Stomach (tissue), 4 donors: ENCODE results near the gene CAAP1.

Experiments
- EP300 ChIP-seq: sonication (generic); formaldehyde crosslinking; IDR thresholded peaks from one replicate; pipeline ENCODE4 v1.6.1; 2017; ENCODE audit warnings: antibody characterized with exemption
- POLR2A ChIP-seq, 4 donors: fragments of 450-650 bp; IDR thresholded peaks; one replicate each; pipeline ENCODE4 v1.6.1; 2016; ENCODE audit warnings: antibody characterized with exemption in 4 of 4, control low read depth in 2 of 4, mild to moderate bottlenecking in 1 of 4, moderate library complexity in 1 of 4
- POLR2AphosphoS5 ChIP-seq, 3 donors: sonication (generic); formaldehyde crosslinking; IDR thresholded peaks; one replicate each; pipeline ENCODE4 v1.6.1; 2016; ENCODE audit warnings: antibody characterized with exemption in 3 of 3
- TF ChIP-seq, protein P1 (sequence below), 7 experiments: fragments of 450-650 bp in 4 of 7; fragments of 200-600 bp in 3 of 7; sonication (generic) in 3 of 7; IDR thresholded peaks; one replicate each; pipeline ENCODE4 v1.5.1; 2016 to 2019; ENCODE audit warnings: antibody characterized with exemption in 7 of 7, control low read depth in 2 of 7, mild to moderate bottlenecking in 1 of 7

GRCh38 chr9:26870292-26870691, 22.3 kb downstream of the CAAP1 start:
- TF ChIP-seq, protein P1, sequence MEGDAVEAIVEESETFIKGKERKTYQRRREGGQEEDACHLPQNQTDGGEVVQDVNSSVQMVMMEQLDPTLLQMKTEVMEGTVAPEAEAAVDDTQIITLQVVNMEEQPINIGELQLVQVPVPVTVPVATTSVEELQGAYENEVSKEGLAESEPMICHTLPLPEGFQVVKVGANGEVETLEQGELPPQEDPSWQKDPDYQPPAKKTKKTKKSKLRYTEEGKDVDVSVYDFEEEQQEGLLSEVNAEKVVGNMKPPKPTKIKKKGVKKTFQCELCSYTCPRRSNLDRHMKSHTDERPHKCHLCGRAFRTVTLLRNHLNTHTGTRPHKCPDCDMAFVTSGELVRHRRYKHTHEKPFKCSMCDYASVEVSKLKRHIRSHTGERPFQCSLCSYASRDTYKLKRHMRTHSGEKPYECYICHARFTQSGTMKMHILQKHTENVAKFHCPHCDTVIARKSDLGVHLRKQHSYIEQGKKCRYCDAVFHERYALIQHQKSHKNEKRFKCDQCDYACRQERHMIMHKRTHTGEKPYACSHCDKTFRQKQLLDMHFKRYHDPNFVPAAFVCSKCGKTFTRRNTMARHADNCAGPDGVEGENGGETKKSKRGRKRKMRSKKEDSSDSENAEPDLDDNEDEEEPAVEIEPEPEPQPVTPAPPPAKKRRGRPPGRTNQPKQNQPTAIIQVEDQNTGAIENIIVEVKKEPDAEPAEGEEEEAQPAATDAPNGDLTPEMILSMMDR (IDR thresholded peaks at IDR 0.05) = no peak
- TF ChIP-seq POLR2AphosphoS5 (IDR thresholded peaks at IDR 0.05) = no peak
- TF ChIP-seq POLR2A (IDR thresholded peaks at IDR 0.05) = no peak
- TF ChIP-seq EP300 = no peak
